ENCODE data around the gene VIPR2. TPM values are rescaled to one million over a fixed set of nuclear protein-coding genes. Genes with fewer than 3 reads are reported as not detected.

The VIPR2 gene
- total and polyA plus RNA-seq, 2 of the 13 experiments (the other 11 are each of a cell fraction or from before 2014, with no cell fraction given), result not detected

GRCh38 chr7:159126311-159127260 lies 18.1 kb downstream of the VIPR2 start:
- no peak for FAIRE-seq
- Histone ChIP-seq H3K27me3 (ENCODE audit: control insufficient read depth in 1 of 2, insufficient read depth in 2 of 2, low read length in 2 of 2) (peaks cover 3 to 41% of the 10 kb centered on the region in 2 experiments; a peak in 4 of 5 replicates), H3K4me1 (ENCODE audit: insufficient read depth, low read length) (peaks cover 12% of the 10 kb centered on the region), H3K4me2 (ENCODE audit: low read depth, low read length) (no peak overlapping the region), H3K36me3 (replicated peaks in 1 of 2; ENCODE audit: control insufficient read depth in 1 of 2, insufficient read depth in 2 of 2, low read length in 2 of 2) (no peaks in the 10 kb centered on the region), H4K20me1 (ENCODE audit: insufficient read depth, low read length) (no peaks in the 10 kb centered on the region), H2AFZ (ENCODE audit: low read length) (no peak overlapping the region), H3K9ac (ENCODE audit: insufficient read depth, low read depth, low read length) (no peak overlapping the region), H3K27ac (ENCODE audit: extremely low read length, insufficient read depth, low read length) (no peak overlapping the region), H3K4me3 (replicated peaks in 1 of 3; ENCODE audit: insufficient read depth in 1 of 3, low read depth in 2 of 3, low read length in 3 of 3) (no peak overlapping the region), H3K79me2 (ENCODE audit: insufficient read depth, low read length) (no peaks in the 10 kb centered on the region), H3K9me3 (ENCODE audit: low read length) (no peaks in the 10 kb centered on the region)
- in situ Hi-C loops (cut with HindIII; ENCODE audit: extremely low pct_ligation_motif_present, low pct_unique_long_range_greater_than_20kb), result no loop called here
- 25% methylated on average over 19 of the region's 21 CpGs for WGBS (ENCODE audit: low lambda C conversion rate)
- ChIA-PET CTCF (ENCODE audit: low intra/inter-chr PET ratio, low total read pairs) (no interaction called here), POLR2A (no interaction called here)
- ATAC-seq, result no peak; the same call in 2 of the 3 replicates
- intact Hi-C loops (cut with micrococcal nuclease; ENCODE audit: unreplicated experiment), result no loop called here
- no peak for DNase-seq (ENCODE audit: low spot score)
- TF ChIP-seq GLMP (CRISPR knock-in tag; IDR thresholded peaks at IDR 0.05; ENCODE audit: borderline replicate concordance), result no peak
- TF ChIP-seq ZMYM2 (CRISPR knock-in tag; IDR thresholded peaks at IDR 0.05), result no peak
- TF ChIP-seq ZNF737 (CRISPR knock-in tag; IDR thresholded peaks at IDR 0.05; ENCODE audit: borderline replicate concordance), result no peak
- no peak for TF ChIP-seq SMARCE1 (IDR thresholded peaks at IDR 0.05; ENCODE audit: borderline replicate concordance)
- BruUV-seq (replicated peaks), result no TSS peak

DNA sequence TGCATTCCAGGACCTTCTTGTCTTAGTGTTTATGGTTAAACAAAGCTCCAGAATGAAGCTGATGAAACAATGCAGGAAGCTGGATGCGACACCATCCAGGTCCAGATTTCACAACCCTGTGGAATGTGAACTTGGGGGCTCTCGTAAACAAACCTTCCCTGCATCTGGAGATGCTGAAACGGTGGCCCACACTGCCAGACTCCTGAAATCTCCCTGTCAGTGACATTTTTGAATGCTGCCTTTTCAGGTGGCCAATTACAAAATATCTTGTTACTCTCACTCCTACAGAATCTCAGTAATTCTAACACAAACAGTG lies 18.8 kb downstream of the VIPR2 start:
- Histone ChIP-seq H3K9ac (ENCODE audit: insufficient read depth, low read depth, low read length) (no peak overlapping the region), H3K4me2 (ENCODE audit: low read depth, low read length) (no peak overlapping the region), H3K27me3 (ENCODE audit: control insufficient read depth in 1 of 2, insufficient read depth in 2 of 2, low read length in 2 of 2) (peaks cover 3 to 39% of the 10 kb centered on the region in 2 experiments; a peak in 4 of 5 replicates), H4K20me1 (ENCODE audit: insufficient read depth, low read length) (no peaks in the 10 kb centered on the region), H3K9me3 (ENCODE audit: low read length) (no peaks in the 10 kb centered on the region), H3K79me2 (ENCODE audit: insufficient read depth, low read length) (no peaks in the 10 kb centered on the region), H3K36me3 (replicated peaks in 1 of 2; ENCODE audit: control insufficient read depth in 1 of 2, insufficient read depth in 2 of 2, low read length in 2 of 2) (no peaks in the 10 kb centered on the region), H2AFZ (ENCODE audit: low read length) (no peak overlapping the region), H3K4me1 (ENCODE audit: insufficient read depth, low read length) (peaks cover 12% of the 10 kb centered on the region), H3K4me3 (replicated peaks in 1 of 3; ENCODE audit: insufficient read depth in 1 of 3, low read depth in 2 of 3, low read length in 3 of 3) (no peak overlapping the region), H3K27ac (ENCODE audit: extremely low read length, insufficient read depth, low read length) (no peak overlapping the region)
- DNase-seq (ENCODE audit: low spot score), result peak; percentile 41
- in situ Hi-C loops (cut with HindIII; ENCODE audit: extremely low pct_ligation_motif_present, low pct_unique_long_range_greater_than_20kb), result no loop called here
- CTCF ChIA-PET (ENCODE audit: low intra/inter-chr PET ratio, low total read pairs), result no interaction called here
- peak; percentile 78 for ATAC-seq
- 0% methylated on average over 3 of the region's 3 CpGs for WGBS (ENCODE audit: low lambda C conversion rate)
- intact Hi-C loops (cut with micrococcal nuclease; ENCODE audit: unreplicated experiment), result no loop called here
- POLR2A ChIA-PET, result no interaction called here
- peak; percentile 50 for FAIRE-seq
- no TSS peak for BruUV-seq (replicated peaks)
- TF ChIP-seq ELF4 (CRISPR knock-in tag; IDR thresholded peaks at IDR 0.05; ENCODE audit: borderline replicate concordance) (no peak), ZNF605 (CRISPR knock-in tag; IDR thresholded peaks at IDR 0.05) (no peak), TEAD3 (CRISPR knock-in tag; optimal IDR thresholded peaks at IDR 0.05; ENCODE audit: borderline replicate concordance) (peak; percentile 91), HMGA1 (CRISPR knock-in tag; conservative IDR thresholded peaks at IDR 0.05) (no peak)
- TF ChIP-seq, protein P1, sequence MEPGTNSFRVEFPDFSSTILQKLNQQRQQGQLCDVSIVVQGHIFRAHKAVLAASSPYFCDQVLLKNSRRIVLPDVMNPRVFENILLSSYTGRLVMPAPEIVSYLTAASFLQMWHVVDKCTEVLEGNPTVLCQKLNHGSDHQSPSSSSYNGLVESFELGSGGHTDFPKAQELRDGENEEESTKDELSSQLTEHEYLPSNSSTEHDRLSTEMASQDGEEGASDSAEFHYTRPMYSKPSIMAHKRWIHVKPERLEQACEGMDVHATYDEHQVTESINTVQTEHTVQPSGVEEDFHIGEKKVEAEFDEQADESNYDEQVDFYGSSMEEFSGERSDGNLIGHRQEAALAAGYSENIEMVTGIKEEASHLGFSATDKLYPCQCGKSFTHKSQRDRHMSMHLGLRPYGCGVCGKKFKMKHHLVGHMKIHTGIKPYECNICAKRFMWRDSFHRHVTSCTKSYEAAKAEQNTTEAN (CRISPR knock-in tag; conservative IDR thresholded peaks at IDR 0.05), result no peak
- TF ChIP-seq, protein P2, sequence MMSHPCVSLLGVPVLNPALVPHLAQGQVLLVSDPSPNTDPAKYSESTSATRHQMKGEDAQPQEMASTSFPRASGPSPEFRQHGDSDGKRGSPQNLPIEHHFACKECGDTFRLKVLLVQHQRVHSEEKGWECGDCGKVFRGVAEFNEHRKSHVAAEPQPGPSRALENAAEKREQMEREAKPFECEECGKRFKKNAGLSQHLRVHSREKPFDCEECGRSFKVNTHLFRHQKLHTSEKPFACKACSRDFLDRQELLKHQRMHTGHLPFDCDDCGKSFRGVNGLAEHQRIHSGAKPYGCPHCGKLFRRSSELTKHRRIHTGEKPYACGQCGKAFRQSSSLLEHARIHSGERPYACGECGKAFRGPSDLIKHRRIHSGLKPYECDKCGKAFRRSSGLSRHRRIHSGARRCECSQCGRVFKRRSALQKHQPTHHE (CRISPR knock-in tag; IDR thresholded peaks at IDR 0.05; ENCODE audit: borderline replicate concordance), result no peak
